OCI-LY1 (cell line): Measurements from ENCODE around the gene ATP4A.

Source experiments
- EZH2 ChIP-seq: fragments of 200-600 bp; sonication (generic), shearing (Covaris generic); IDR thresholded peaks from 2 replicates; pipeline ENCODE4 v1.8.0; 2017; ENCODE audit warnings: borderline replicate concordance, mixed run types, mild to moderate bottlenecking, antibody characterized with exemption, low read length, moderate library complexity, mixed read lengths
- TF ChIP-seq, protein P1 (sequence below): fragments of 200-600 bp; sonication (generic), shearing (Covaris generic); IDR thresholded peaks from 2 replicates; pipeline ENCODE4 v1.5.1; 2017; ENCODE audit warnings: mild to moderate bottlenecking, antibody characterized with exemption, low read length, moderate library complexity, mixed read lengths

DNA sequence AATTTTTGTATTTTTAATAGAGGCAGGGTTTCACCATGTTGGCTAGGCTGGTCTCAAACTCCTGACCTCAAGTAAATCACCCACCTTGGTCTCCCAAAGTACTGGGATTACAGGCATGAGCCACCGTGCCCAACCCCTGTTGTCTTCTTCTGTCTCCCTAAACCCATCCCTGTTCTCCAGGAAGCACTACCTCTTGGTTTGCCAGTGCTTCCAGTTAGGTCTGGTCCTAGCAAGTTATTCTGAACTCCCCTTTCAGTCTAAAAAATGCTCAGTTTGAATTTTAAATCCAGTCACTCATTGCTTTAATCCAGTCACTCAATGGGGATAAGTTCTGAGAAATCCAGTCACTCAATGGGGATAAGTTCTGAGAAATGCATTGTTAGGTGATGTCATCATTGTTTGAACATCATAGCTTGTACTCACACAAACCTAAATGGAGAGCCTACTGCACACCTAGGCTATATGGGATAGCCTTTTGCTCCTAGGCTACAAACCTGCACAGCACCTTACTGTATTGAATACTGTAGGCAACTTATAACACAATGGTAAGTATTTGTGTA is 8.0 kb upstream of the ATP4A start:
- TF ChIP-seq, protein P1, sequence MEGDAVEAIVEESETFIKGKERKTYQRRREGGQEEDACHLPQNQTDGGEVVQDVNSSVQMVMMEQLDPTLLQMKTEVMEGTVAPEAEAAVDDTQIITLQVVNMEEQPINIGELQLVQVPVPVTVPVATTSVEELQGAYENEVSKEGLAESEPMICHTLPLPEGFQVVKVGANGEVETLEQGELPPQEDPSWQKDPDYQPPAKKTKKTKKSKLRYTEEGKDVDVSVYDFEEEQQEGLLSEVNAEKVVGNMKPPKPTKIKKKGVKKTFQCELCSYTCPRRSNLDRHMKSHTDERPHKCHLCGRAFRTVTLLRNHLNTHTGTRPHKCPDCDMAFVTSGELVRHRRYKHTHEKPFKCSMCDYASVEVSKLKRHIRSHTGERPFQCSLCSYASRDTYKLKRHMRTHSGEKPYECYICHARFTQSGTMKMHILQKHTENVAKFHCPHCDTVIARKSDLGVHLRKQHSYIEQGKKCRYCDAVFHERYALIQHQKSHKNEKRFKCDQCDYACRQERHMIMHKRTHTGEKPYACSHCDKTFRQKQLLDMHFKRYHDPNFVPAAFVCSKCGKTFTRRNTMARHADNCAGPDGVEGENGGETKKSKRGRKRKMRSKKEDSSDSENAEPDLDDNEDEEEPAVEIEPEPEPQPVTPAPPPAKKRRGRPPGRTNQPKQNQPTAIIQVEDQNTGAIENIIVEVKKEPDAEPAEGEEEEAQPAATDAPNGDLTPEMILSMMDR, result no peak
- no peak for TF ChIP-seq EZH2
